Neuronal stem cell (in vitro differentiated cells): Measurements from ENCODE around the gene NRROS.

Experiments
- DNase-seq: peaks from one replicate; pipeline ENCODE4 v3.0.0-alpha.2; 2013; ENCODE audit warnings: low spot score
- H2AFZ ChIP-seq: one replicate; pipeline ENCODE4 v1.6.1; 2013; ENCODE audit warnings: mild to moderate bottlenecking, low read length, inconsistent platforms
- H2AK5ac ChIP-seq: 2 replicates; pipeline ENCODE4 v1.6.1; 2013; ENCODE audit warnings: low read depth, mild to moderate bottlenecking, inconsistent platforms, low read length, moderate library complexity, mixed read lengths
- H2BK120ac ChIP-seq: 2 replicates; pipeline ENCODE4 v1.6.1; 2013; ENCODE audit warnings: low read depth, mild to moderate bottlenecking, inconsistent platforms, low read length, moderate library complexity, mixed read lengths
- H2BK12ac ChIP-seq: one replicate; pipeline ENCODE4 v1.6.1; 2013; ENCODE audit warnings: low read length, inconsistent platforms
- H2BK15ac ChIP-seq: 2 replicates; pipeline ENCODE4 v1.6.1; 2013; ENCODE audit warnings: mild to moderate bottlenecking, low read length, inconsistent platforms, mixed read lengths
- H2BK5ac ChIP-seq: one replicate; pipeline ENCODE4 v1.6.1; 2013; ENCODE audit warnings: inconsistent platforms, mild to moderate bottlenecking, low read length, moderate library complexity
- H3K14ac ChIP-seq: one replicate; pipeline ENCODE4 v1.6.1; 2013; ENCODE audit warnings: low read length, inconsistent platforms
- H3K18ac ChIP-seq: 2 replicates; pipeline ENCODE4 v1.6.1; 2013; ENCODE audit warnings: low read length, inconsistent platforms
- H3K23ac ChIP-seq: 2 replicates; pipeline ENCODE4 v1.6.1; 2013; ENCODE audit warnings: low read depth, mild to moderate bottlenecking, mixed read lengths, low read length, inconsistent platforms; ENCODE audit not compliant: poor library complexity
- H3K27ac ChIP-seq: replicated peaks from 3 replicates; pipeline ENCODE4 v1.5.1; 2013; ENCODE audit warnings: low read length, inconsistent platforms
- H3K27me3 ChIP-seq, 3 experiments: 2 replicates each; pipeline ENCODE4 v1.6.1; 2013; ENCODE audit warnings: low read length in 3 of 3, mild to moderate bottlenecking in 2 of 3, inconsistent platforms in 1 of 3, low read depth in 1 of 3, mixed read lengths in 1 of 3, moderate library complexity in 1 of 3; ENCODE audit not compliant: control insufficient read depth in 3 of 3, insufficient read depth in 3 of 3
- H3K36me3 ChIP-seq, 2 donors: replicated peaks in 1 of 2; 2 replicates each; pipeline ENCODE4 v1.6.1; 2013; ENCODE audit warnings: low read length in 2 of 2; ENCODE audit not compliant: control insufficient read depth in 2 of 2, insufficient read depth in 2 of 2
- H3K4ac ChIP-seq: 2 replicates; pipeline ENCODE4 v1.6.1; 2013; ENCODE audit warnings: inconsistent platforms, mild to moderate bottlenecking, low read length, moderate library complexity
- H3K4me1 ChIP-seq, 2 donors: 1 replicate in 1 of 2; 2 replicates in 1 of 2; pipeline ENCODE4 v1.6.1; 2013; ENCODE audit warnings: low read length in 2 of 2, low read depth in 1 of 2; ENCODE audit not compliant: control insufficient read depth in 2 of 2, insufficient read depth in 1 of 2
- H3K4me2 ChIP-seq: one replicate; pipeline ENCODE4 v1.6.1; 2013; ENCODE audit warnings: mild to moderate bottlenecking, low read length, inconsistent platforms; ENCODE audit not compliant: insufficient read depth, poor library complexity, severe bottlenecking
- H3K4me3 ChIP-seq, 2 donors: 2 replicates each; pipeline ENCODE4 v1.5.1; 2013; ENCODE audit warnings: low read length in 2 of 2, mild to moderate bottlenecking in 2 of 2, inconsistent platforms in 1 of 2, moderate library complexity in 1 of 2
- H3K79me1 ChIP-seq: one replicate; pipeline ENCODE4 v1.6.1; 2013; ENCODE audit warnings: low read depth, mild to moderate bottlenecking, inconsistent platforms, low read length, moderate library complexity
- H3K9ac ChIP-seq: one replicate; pipeline ENCODE4 v1.6.1; 2013; ENCODE audit warnings: mild to moderate bottlenecking, low read depth, low read length, inconsistent platforms; ENCODE audit not compliant: poor library complexity
- H3K9me3 ChIP-seq, 2 donors: replicated peaks in 1 of 2; 2 replicates each; pipeline versions ENCODE3 to v1.6.1; 2013; ENCODE audit warnings: low read length in 2 of 2, mild to moderate bottlenecking in 2 of 2, inconsistent platforms in 1 of 2, low read depth in 1 of 2, mixed read lengths in 1 of 2, moderate library complexity in 1 of 2; ENCODE audit not compliant: control insufficient read depth in 2 of 2, insufficient read depth in 1 of 2
- H4K8ac ChIP-seq: one replicate; pipeline ENCODE4 v1.6.1; 2013; ENCODE audit warnings: low read depth, mild to moderate bottlenecking, inconsistent platforms, low read length, moderate library complexity
- H4K91ac ChIP-seq: one replicate; pipeline ENCODE4 v1.6.1; 2013; ENCODE audit warnings: low read length, low read depth, mild to moderate bottlenecking, inconsistent platforms; ENCODE audit not compliant: poor library complexity
- WGBS, 2 donors: extraction: QIAGEN DNeasy Blood & Tissue Kit; methylation state at CpG; one replicate each; pipeline ENCODE4 v1.1.7; 2013; ENCODE audit warnings: missing lambda C conversion rate in 2 of 2, mixed read lengths in 1 of 2; ENCODE audit not compliant: insufficient read length in 2 of 2, insufficient replicate concordance in 1 of 2; ENCODE audit errors: extremely low coverage in 2 of 2; 5-methylcytosine and 5-hydroxymethylcytosine counted together

NRROS gene

GRCh38 chr3:196624067-196624790 is 15.3 kb upstream of the NRROS start:
- no peaks in the 10 kb centered on the region for H3K9me3 ChIP-seq
- peak overlapping the region; percentile 74 for H2AFZ ChIP-seq
- H3K4me1 ChIP-seq, result peaks cover 13 to 18% of the 10 kb centered on the region in 2 donors
- no peak overlapping the region for H4K91ac ChIP-seq
- WGBS, 2 donors, result no CpG with 5 or more reads among the region's 12 CpGs
- no peak overlapping the region for H2BK12ac ChIP-seq
- H2BK5ac ChIP-seq, result no peak overlapping the region
- no peak overlapping the region for H3K18ac ChIP-seq
- H3K36me3 ChIP-seq, result no peaks in the 10 kb centered on the region
- H3K4ac ChIP-seq, result no peak overlapping the region
- H3K27me3 ChIP-seq, result no peaks in the 10 kb centered on the region
- no peak overlapping the region for H3K23ac ChIP-seq
- H2AK5ac ChIP-seq, result no peak overlapping the region
- no peak overlapping the region for H3K27ac ChIP-seq
- no peak overlapping the region for H2BK120ac ChIP-seq
- no peaks in the 10 kb centered on the region for H3K79me1 ChIP-seq
- H3K9ac ChIP-seq, result no peak overlapping the region
- no peak overlapping the region for H3K4me2 ChIP-seq
- no peak overlapping the region for H4K8ac ChIP-seq
- H3K4me3 ChIP-seq, result no peak overlapping the region
- no peak for DNase-seq
- no peak overlapping the region for H2BK15ac ChIP-seq
- H3K14ac ChIP-seq, result no peak overlapping the region

- no CpG with 5 or more reads among the region's 16 CpGs for WGBS, 2 donors
- DNase-seq, result no peak
- no peak overlapping the region for H2BK12ac ChIP-seq
- H3K4me3 ChIP-seq, result no peak overlapping the region
- H4K8ac ChIP-seq, result no peak overlapping the region
- H3K36me3 ChIP-seq, result no peaks in the 10 kb centered on the region
- H2BK15ac ChIP-seq, result peak overlapping the region; percentile 30
- no peak overlapping the region for H2BK120ac ChIP-seq
- no peak overlapping the region for H2BK5ac ChIP-seq
- H2AFZ ChIP-seq, result no peak overlapping the region
- no peaks in the 10 kb centered on the region for H3K79me1 ChIP-seq
- H3K27ac ChIP-seq, result no peak overlapping the region
- no peaks in the 10 kb centered on the region for H3K27me3 ChIP-seq
- H3K23ac ChIP-seq, result no peak overlapping the region
- peaks cover 10 to 17% of the 10 kb centered on the region in 2 donors for H3K4me1 ChIP-seq
- H3K14ac ChIP-seq, result no peak overlapping the region
- peak overlapping the region; percentile 8 for H2AK5ac ChIP-seq
- no peak overlapping the region for H3K4me2 ChIP-seq
- no peak overlapping the region for H3K4ac ChIP-seq
- no peak overlapping the region for H3K18ac ChIP-seq
- H4K91ac ChIP-seq, result no peak overlapping the region
- H3K9me3 ChIP-seq, result no peaks in the 10 kb centered on the region
- no peak overlapping the region for H3K9ac ChIP-seq
Measured at GRCh38 chr3:196624907-196625306, 14.6 kb upstream of the NRROS start.

DNA sequence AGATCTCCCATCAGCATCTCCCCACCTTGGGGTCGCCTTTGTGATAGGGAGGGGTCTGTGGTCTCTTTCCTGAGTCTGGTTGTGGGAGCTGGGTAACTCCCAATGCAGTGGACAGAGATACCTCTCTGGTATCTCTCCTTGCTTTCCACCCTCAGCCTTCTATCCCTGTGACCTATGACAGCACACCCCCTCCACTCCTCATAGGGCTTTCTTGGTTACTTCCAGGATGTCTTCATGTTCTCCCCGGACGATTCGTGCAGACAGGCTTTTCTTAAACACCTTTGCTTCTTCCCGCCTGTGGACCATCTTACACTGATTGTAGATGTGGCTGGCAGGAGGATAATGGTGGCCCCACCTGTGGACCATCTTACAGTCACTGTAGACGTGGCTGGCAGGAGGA is 14.2 kb upstream of the NRROS start:
- DNase-seq, result no peak
- H2BK12ac ChIP-seq, result no peak overlapping the region
- peaks cover 6 to 13% of the 10 kb centered on the region in 2 donors for H3K4me1 ChIP-seq
- H2BK5ac ChIP-seq, result no peak overlapping the region
- H3K27ac ChIP-seq, result no peak overlapping the region
- no CpG with 5 or more reads among the region's 6 CpGs for WGBS, 2 donors
- H3K4me3 ChIP-seq, result no peak overlapping the region
- no peak overlapping the region for H4K8ac ChIP-seq
- H3K36me3 ChIP-seq, result no peaks in the 10 kb centered on the region
- no peak overlapping the region for H3K14ac ChIP-seq
- no peak overlapping the region for H3K4me2 ChIP-seq
- no peak overlapping the region for H3K23ac ChIP-seq
- no peak overlapping the region for H3K9ac ChIP-seq
- H4K91ac ChIP-seq, result no peak overlapping the region
- H2AFZ ChIP-seq, result no peak overlapping the region
- no peak overlapping the region for H3K4ac ChIP-seq
- no peak overlapping the region for H2BK120ac ChIP-seq
- H2AK5ac ChIP-seq, result peak overlapping the region; percentile 8
- H3K79me1 ChIP-seq, result no peaks in the 10 kb centered on the region
- no peaks in the 10 kb centered on the region for H3K9me3 ChIP-seq
- no peaks in the 10 kb centered on the region for H3K27me3 ChIP-seq
- H2BK15ac ChIP-seq, result peak overlapping the region; percentile 30
- H3K18ac ChIP-seq, result peak overlapping the region; percentile 48

DNA sequence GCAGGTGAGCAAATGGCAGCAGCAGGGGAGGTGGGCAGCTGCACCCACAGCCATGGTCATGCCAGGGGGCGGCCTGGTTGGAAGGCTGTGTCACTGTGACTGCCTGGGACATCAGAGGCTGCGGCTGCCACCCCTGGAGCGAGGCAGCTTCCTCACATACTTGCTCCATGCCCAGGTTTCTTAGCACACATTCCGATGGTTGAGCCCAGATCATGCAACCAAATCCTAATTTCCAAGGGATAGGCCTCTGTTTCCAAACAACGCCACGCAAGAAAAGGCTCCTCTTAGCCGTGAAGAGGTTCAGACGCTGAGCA is 11.6 kb upstream of the NRROS start:
- Histone ChIP-seq H3K27me3 (no peaks in the 10 kb centered on the region), H3K27ac (no peak overlapping the region), H2BK120ac (no peak overlapping the region), H3K9me3 (no peaks in the 10 kb centered on the region), H3K18ac (peak overlapping the region; percentile 76), H3K14ac (no peak overlapping the region), H3K4ac (no peak overlapping the region), H4K91ac (no peak overlapping the region), H3K9ac (no peak overlapping the region), H3K23ac (no peak overlapping the region), H3K4me2 (no peak overlapping the region), H3K36me3 (no peaks in the 10 kb centered on the region), H4K8ac (no peak overlapping the region), H2BK12ac (no peak overlapping the region), H3K4me1 (peaks cover 10 to 15% of the 10 kb centered on the region in 2 donors), H2BK15ac (no peak overlapping the region), H2AK5ac (no peak overlapping the region), H2AFZ (no peak overlapping the region), H3K4me3 (no peak overlapping the region), H3K79me1 (no peaks in the 10 kb centered on the region), H2BK5ac (no peak overlapping the region)
- WGBS, 2 donors, result no CpG with 5 or more reads among the region's 8 CpGs
- DNase-seq, result no peak
